ENCODE results near the gene LOC101059915.

The LOC101059915 gene

GRCh38 chrX:71667328-71668247 lies at the start of gene LOC101059915:
LOC101059915 (plus strand) TSS chrX:71667546.
- DNase-seq, result no peak

GRCh38 chrX:71617742-71618141 lies 49.6 kb upstream of the LOC101059915 start:
- no peak for DNase-seq

GRCh38 chrX:71618303-71618721 lies 49.0 kb upstream of the LOC101059915 start, which contains the start of gene CXCR3:
CXCR3 (minus strand) TSS chrX:71618511; CDS start chrX:71618449, 62 bp downstream.
- peak; percentile 86 to 92 for DNase-seq

- DNase-seq, result no peak
Observed at GRCh38 chrX:71618787-71619186, 48.6 kb upstream of the LOC101059915 start.

- peak in 1 of 2 experiments; percentile 2 for DNase-seq
Observed at GRCh38 chrX:71619193-71619592, 48.2 kb upstream of the LOC101059915 start.

- no peak for DNase-seq
Observed at GRCh38 chrX:71619986-71620385, 47.4 kb upstream of the LOC101059915 start.

GRCh38 chrX:71621603-71622002 lies 45.7 kb upstream of the LOC101059915 start:
- DNase-seq, result no peak

- no peak for DNase-seq
Observed at GRCh38 chrX:71622032-71622575, 45.2 kb upstream of the LOC101059915 start.

GRCh38 chrX:71622576-71623450 lies 44.5 kb upstream of the LOC101059915 start:
- DNase-seq, result peak; percentile 29 to 44

- no peak for DNase-seq
Observed at GRCh38 chrX:71623714-71624113, 43.6 kb upstream of the LOC101059915 start.

GRCh38 chrX:71625471-71625870 lies 41.9 kb upstream of the LOC101059915 start:
- no peak for DNase-seq

GRCh38 chrX:71626576-71626975 lies 40.8 kb upstream of the LOC101059915 start:
- no peak for DNase-seq

- DNase-seq, result no peak
Observed at GRCh38 chrX:71627588-71628404, 39.5 kb upstream of the LOC101059915 start.

- no peak for DNase-seq
Observed at GRCh38 chrX:71629467-71629866, 37.9 kb upstream of the LOC101059915 start.

- no peak for DNase-seq
Observed at GRCh38 chrX:71632923-71633657, 34.3 kb upstream of the LOC101059915 start.

- DNase-seq, result no peak
Observed at GRCh38 chrX:71634366-71634765, 33.0 kb upstream of the LOC101059915 start.

GRCh38 chrX:71636438-71637252 lies 30.7 kb upstream of the LOC101059915 start:
- DNase-seq, result no peak

- no peak for DNase-seq
Observed at GRCh38 chrX:71637253-71637618, 30.1 kb upstream of the LOC101059915 start.

GRCh38 chrX:71637848-71638247 lies 29.5 kb upstream of the LOC101059915 start:
- DNase-seq, result no peak

- DNase-seq, result no peak
Observed at GRCh38 chrX:71638409-71638808, 28.9 kb upstream of the LOC101059915 start.

GRCh38 chrX:71640002-71640401 lies 27.3 kb upstream of the LOC101059915 start:
- DNase-seq, result no peak

All from Kasumi-1 (cell line).